ELF-1 (cell line): ENCODE measurements around the gene LRRC37A3.
"Not testable (repeated sequence)": the region's sequence is repeated elsewhere in the genome, so short reads cannot be mapped to it uniquely, and the experiment has no call there.

Source experiments
- DNase-seq: peaks from one replicate; pipeline ENCODE4 v3.0.0-alpha.2; 2016; ENCODE audit warnings: low read depth, low spot score

The LRRC37A3 gene

DNA sequence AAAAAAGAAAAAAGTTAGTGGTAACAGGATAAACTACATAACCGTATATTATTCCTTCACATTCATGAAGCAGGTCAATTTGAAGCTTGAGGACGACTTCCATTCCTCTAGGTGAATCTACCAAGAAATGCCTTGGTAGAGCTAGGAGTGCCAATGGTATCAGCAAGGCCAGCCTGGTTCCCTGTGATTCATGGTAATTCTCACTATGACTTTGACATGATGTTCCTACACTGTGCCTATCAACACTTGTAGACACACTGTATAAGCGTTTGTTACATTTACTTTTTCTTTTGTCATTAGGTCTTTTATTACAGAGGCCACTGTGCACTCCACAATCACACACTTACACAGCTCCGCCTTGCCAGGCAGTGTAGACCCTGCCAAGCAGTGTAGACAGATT, 7.2 kb upstream of the LRRC37A3 start:
- DNase-seq = not testable (repeated sequence)

DNA sequence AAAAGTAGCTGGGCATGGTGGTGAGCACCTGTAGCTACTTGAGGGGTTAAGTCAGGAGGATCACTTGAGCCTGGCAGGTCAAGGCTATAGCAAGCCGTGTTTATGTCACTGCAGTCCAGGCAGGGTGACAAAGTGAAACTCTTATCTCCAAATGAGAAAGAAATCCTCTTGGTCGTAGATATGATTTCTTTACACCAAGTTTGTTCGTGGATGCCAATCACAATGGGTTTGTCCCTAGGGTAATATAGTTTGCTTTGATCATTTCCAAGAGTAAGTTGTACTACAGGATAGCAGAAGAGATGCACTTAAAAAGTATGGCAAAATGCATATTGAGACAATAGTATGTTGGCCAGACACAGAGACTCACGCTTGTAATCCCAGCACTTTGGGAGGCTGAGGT, 6.0 kb upstream of the LRRC37A3 start:
- not testable (repeated sequence) for DNase-seq

DNA sequence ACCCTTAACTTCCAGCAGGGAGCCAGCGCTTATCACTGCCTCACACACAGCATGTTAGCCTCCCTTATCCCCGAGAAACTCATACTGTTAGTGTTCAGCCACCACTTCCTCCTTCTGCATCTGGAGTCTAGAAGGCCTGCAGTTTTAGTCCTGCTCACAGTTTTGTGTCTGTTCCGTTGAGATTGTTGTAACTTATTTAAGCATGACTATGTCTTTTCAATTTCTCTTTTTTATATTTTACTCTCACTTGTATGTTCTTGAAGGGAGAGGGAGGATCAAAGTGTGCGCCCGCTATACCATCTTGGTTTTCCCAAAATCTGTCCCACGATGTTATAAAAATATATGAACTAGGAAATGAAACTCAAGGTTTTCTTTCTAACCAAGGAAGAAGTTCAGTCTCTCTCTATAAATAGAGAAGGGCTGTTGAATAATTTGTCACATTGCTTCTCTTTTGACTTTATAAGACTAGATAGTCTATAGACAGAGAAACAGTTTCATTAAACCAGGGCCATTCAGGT, 3.8 kb upstream of the LRRC37A3 start:
- DNase-seq = not testable (repeated sequence)

DNA sequence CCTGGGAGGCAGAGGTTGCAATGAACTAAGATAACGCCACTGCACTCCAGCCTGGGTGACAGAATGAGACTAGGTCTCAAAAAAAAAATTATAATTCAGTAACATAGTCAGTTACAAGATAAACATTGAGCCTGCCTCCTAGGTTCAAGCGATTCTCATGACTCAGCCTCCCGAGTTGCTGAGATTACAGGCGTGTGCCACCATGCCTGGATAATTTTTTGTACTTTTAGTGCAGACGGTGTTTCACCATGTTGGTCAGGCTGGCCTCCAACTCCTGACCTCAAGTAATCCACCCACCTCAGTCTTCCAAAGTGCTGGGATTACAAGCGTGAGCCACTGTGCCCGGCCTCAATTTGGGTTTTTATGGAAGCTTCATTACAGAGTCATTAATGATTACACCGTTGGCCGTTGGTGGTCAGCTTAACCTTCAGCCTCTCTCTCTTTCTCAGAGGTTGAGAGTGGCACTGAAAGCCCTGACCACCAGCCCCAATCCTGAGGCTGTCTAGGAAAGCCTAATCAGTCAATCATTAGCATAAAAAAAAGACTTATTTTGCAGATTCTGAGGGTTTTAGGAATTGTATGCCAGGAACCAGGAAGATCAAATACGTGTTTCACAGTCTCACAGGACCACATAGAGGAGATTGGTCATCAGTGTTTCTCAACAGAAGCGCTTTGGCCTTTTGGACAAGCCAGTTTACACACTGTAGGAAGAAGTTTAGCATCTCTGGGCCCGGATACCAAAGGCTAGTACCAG, 1.3 kb upstream of the LRRC37A3 start:
- DNase-seq = peak; percentile 30

DNA sequence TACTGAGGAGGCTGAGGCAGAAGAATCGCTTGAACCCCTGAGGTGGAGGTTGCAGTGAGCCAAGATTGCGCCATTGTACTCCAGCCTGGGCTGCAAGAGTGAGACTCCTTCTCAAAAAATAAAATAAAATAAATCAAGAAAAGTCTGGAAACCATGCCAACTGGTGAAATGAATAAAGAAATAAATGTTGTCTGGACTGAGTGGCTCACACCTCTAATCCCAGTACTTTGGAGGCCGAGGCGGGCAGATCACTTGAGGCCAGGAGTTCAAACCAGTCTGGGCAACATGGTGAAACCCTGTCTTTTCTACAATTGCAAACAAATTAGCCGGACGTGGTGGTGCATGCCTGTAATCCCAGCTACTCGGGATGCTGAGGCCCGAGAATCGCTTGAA, 744 bp upstream of the LRRC37A3 start:
- DNase-seq = no peak

DNA sequence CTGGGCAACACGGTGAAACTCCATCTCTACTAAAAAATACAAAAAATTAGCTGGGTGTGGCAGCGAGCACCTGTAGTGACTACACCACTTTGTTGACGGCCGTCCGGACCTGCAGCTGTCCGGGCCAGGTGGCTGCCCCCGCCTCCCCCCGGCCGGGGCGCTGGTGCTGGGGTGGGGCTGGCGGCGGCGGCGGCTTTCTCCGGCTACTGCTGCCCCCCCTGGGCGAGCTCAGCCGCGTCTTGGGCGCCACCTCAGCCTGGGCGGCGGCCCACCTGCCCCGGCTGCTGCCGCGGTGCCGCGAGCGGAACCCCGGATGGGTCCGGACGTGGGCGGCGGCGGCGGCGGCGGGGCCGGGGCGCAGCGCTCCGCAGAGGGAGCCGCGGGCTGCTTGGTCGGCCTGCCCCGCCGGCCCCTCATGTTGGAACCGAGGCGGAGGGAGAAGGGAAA, 413 bp downstream of the LRRC37A3 start:
- DNase-seq = peak; percentile 56

DNA sequence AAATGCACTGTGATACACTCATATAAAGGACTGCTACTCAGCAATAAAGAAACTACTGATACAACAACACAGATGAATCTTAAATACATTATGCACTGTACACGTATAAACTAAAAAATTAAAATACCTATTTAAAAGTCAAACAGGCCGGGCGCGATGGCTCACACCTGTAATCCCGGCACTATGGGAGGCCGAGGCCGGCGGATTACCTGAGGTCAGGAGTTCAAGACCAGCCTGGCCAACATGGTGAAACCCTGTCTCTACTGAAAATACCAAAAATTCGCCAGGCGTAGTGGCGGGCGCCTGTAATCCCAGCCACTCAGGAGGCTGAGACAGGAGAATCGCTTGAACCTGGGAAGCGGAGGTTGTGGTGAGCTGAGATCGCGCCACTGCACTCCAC, 1.7 kb downstream of the LRRC37A3 start:
- DNase-seq = not testable (repeated sequence)

DNA sequence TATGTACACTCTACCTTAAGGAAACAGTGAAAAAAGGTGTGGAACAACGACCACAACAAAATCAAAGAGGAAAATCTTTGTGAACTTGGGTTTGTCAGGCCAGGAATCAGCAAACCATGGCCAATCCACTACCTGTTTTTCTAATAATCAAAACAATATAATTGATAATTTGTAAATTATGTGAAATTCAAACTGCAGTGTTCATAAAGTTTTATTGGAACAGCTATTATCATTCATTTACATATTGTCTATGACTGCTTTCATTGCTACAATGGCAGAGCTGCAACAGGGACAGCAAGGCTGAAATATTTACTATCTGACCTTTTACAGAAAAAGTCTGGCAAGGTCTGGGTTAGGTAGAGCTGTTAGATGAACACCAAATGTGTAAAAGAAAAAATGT, 4.0 kb downstream of the LRRC37A3 start:
- DNase-seq = not testable (repeated sequence)

DNA sequence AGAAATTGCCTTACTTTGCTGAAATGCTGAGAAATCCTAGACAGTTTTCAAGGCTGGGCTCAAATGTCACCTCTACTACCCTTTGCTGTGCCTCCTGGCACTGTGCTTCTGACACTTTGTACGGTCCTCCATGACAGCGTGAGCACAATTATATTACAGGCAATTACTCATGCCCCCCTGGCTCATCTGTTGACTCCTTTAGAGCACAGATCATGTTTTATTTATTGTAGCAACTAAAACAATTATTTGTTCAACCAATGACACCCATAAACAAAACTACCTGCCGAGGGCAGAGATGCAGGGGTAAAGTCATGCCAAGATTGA, 9.1 kb downstream of the LRRC37A3 start:
- not testable (repeated sequence) for DNase-seq

DNA sequence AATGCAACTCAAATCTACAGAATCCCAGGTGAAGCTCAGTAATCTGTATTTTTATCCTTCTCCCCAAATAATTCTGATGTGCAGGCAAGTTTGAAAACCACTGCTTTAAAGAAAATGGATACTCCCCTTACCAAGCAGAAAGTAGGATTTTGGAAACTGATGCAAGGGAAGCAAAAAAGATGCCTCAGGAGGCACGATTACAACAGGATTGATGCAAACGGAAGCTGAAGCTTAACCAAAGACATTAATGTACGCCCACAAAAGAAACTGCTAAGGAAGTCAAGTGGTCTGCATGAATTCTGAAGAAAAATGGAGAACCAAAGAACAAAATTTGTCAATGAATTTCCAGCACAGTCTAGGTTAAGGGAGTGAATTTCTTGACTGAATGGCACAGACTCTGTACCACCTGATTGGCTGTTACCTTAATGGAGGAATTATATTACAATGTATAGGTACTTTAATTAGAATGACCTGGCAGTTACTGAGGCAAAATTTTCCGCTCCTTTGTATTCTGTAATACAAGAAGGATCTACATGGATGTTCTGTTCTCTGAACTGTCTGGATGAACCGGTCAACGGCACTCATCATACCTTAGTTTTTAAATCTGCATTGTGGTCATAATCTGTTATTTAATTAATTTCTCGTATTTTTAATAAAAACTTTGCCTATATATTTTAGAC, 9.6 kb downstream of the LRRC37A3 start:
- not testable (repeated sequence) for DNase-seq

DNA sequence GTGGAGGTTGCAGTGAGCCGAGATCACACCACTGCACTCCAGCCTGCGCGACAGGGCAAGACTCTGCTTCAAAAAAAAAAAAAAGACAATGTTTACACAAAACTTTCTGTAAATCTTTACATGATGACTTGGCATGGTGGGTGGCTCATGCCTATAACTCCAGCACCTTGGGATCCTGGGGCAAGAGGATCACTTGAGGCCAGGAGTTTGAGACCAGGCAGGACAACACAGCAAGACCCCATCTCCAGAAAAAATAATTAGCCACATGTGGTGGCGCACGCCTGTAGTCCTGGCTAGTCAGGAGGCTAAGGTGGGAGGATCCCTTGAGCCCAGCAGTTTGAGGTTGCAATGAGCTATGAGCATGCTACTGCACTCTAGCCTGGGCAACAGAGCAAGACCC, 15.2 kb downstream of the LRRC37A3 start:
- DNase-seq = not testable (repeated sequence)

DNA sequence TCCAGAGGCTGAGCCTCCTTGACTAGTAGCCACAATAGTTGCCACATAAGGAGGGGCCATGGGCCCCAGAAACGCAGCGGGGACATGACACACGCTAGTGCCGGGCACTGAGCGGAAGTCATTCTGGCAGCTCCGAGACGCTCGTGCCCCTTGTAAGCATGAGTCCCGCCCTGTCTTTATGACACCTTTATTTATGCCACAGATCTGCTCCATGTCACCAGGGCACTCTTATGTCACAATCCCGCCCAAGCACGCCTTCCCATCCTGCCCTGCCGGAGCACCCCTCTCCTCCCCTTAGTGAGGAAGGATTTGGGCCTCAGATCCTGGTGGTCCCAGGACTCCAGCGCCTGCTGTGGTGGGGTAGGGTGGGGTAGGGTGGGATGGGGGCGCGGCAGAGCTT, 22.1 kb downstream of the LRRC37A3 start:
- peak; percentile 4 for DNase-seq

DNA sequence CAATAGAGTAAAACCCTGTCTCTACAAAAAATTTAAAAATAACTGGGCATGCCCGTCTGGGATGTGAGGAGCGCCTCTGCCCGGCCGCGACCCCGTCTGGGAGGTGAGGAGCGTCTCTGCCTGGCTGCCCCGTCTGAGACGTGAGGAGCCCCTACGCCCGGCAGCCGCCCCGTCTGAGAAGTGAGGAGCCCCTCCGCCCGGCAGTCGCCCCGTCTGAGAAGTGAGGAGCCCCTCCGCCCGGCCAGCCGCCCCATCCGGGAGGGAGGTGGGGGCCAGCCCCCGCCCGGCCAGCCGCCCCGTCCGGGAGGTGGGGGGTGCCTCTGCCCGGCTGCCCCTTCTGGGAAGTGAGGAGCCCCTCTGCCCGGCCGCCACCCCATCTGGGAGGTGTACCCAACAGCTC, 45.1 kb downstream of the LRRC37A3 start:
- not testable (repeated sequence) for DNase-seq

DNA sequence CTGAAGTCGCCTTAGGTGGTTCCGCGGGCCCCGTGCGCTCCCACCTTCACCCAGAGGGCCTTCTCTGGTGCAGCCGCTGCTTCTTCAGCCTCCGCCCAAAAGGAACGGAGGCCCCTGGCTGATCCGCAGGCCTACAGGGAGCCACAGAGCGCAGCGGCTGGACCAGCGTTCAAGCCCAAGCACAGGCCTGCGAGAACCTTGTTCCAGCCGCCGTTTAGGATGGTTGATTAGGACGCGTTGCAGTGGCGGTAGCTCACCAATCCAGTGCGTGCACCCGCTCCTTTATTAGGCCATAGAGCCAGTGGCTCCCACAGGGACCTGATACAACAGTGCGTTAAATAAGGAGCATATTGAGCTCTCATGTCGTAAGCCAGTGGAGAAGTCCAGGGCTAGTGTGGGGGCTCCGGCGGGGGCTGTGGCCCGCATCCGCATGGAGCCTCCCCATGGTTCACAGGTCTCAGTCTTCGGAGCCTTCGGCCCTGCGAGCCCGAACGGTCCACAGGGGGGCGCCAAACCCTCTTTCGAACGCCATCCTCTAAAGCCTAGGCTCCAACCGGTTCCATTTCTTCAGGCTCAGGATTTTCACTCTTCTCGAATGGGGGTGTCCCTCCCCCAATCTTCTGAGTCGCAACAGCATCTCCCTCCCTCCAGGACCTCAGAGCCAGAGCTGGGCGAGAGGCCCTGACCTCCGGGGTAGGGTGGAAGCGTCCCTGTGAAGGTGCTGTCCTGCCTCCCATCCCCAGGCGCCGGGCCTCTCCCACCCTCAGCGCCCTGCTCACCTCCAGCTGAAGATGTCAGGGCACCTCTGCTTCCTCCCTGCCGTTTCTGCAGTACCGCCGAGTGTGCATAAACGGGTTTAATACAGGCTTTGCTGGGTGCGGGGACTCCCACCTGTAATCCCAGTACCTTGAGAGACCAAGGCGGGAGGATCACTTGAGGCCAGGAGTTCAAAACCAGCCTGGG, 71.5 kb downstream of the LRRC37A3 start:
- peak; percentile 84 for DNase-seq

DNA sequence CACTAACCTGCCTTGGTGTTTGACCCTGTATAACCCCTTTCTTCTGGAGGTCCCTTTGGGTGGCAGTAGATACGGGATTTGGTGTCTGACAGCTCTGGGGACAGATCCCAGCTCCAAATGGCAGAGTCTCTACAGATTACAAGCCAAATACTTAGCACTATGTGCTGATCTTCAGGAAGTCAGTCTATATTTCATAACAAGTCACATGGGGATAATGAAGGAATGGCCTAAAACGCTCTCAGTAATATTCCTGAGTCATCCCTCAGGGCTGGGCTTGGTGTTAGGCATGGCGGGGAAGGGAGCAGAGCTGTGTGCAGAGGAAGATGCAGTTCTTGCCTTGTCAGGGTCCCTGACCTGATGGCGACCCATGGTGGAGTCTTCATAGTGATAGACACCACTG, 72.4 kb downstream of the LRRC37A3 start:
- DNase-seq = not testable (repeated sequence)

DNA sequence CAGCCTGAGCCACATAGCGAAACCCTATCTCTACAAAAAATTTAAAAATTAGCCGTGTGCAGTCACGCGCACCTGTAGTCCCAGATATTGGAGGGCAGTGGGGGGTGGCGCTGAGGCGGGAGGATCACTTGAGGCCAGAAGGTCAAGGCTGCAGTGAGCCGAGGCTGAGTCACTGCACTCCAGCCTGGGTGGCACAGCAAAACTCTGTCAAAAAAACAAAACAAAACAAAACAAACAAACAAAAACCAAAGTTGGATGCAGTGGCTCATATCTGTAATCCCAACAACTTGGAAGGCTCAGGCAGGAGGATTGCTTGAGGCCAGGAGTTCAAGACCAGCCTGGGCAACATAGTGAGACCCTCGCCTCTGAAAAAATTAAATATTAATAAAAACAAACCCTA, 75.4 kb downstream of the LRRC37A3 start:
- DNase-seq = not testable (repeated sequence)

DNA sequence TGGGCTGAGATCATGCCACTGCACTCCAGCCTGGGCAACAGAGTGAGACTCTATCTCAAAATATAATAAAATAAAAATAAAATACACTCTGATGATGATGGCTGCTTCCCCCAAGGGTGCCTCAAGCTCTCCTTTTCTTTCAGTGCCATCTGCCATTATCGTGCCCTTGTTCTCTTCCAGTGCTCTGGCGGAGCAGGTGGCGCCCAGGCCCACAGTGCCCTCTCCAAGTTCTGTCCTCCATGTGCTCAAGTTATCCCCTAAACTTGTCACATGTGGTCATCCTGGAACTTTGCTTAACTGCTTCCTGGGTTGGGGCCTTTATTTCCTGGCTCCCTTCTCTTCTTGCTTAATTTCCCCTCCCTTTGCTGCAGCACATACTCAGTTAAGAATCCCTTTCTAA, 76.4 kb downstream of the LRRC37A3 start:
- DNase-seq = not testable (repeated sequence)

DNA sequence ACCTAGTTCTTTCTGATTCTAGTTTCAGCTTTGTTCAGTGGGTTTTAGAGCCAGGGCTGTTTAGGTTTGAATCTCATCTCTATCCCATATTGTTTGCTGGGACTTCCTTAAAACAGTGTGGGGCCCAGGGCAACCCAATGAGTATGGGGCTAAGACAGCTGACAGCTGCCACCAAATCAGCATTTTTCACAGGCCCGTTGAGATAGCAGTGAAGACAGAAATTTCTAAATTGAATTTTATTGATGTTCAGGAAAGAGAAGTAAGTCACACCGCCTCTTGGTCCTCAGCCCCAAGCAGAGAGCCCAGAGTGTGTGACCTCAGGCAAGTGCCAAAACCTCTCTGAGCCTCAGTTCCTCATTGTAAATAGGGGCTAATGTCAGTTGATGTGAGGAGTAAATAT, 78.3 kb downstream of the LRRC37A3 start:
- DNase-seq = not testable (repeated sequence)

DNA sequence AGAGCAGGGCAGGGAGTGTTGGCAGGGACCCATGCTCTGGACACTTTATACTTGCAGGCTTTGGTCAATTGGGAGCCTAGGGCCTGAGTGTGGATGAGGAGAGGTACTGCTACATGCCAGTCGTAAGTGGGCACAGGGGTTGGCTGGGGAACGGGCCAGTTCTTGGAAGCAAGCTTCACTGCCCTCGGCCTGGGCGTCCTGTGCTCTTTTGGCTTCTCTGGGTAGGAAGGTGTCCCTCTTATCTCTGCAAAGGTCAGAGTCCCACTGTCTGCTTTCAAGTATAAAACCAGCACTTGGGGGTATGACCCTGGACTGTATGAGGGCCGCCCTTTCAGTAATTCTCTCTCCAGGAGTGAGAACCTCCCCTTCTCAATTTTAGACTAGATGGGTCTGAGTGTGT, 80.8 kb downstream of the LRRC37A3 start:
- DNase-seq = not testable (repeated sequence)

DNA sequence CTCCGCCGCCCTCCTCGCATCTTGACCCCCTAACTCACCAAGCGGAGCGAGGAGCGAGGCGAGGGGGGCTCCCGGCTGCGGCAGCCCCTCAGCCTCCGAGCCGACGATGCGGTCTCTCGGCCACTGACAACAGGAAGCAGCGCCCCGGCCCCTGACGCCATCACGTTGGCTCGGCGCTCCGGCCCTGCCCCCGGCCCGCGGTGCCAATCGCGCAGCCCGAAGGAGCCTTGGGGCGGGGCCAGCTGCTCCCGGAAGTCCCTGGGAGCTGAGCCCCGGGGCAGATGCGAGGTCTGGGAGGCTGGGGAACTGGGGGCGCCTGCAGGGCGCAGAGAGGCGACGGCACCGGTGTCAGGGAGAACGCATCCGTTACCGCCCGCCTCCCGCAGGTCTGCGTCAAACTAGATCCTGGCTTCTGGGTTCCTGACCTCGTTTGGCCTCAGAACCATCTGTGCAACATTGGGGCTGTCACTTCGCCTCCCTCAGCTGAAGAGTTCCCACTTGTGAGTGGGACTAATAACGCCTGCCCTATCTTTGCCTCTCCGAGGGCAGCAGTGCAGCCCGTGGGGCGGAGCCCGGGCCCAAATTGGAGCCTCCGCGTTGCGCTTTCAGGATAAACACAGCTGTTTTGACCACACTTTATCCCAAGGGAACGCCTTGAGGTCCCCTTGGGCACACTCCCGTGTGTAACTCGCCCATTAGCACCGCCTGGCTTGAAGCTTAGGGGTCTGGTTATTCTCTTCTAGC, 82.1 kb downstream of the LRRC37A3 start:
- DNase-seq = peak; percentile 85

DNA sequence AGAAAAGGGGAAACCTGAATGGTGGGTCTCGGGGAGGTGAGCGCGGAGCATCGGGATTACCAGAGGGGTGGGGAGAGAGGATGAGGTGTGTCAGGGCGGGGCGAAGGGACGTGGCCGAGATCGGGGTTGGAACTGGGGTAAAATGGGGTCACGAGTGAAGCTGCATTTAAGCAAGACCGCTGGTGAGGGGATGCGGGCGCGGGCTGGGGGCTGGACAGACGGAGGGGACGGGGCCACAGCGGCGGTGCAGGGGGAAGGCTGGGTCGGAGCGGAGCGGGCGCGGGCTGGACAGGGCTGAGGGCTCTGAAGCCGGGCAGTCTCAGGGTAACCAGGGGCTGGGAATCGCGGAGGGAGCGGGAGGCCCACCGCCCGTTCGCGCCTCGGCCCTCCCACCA, 82.7 kb downstream of the LRRC37A3 start:
- not testable (repeated sequence) for DNase-seq
